IgD-negative memory B cell (primary cell): ENCODE data around the gene ACKR3. TPM values are rescaled to one million over a fixed set of nuclear protein-coding genes. Genes with fewer than 3 reads are reported as not detected.

Experiments
- H3K27ac Mint-ChIP-seq, 3 donors: one replicate each; pipeline ENCODE4 v1.8.0; 2020 to 2022; ENCODE audit warnings: mild to moderate bottlenecking in 3 of 3, mixed read lengths in 3 of 3, moderate library complexity in 1 of 3
- H3K27me3 Mint-ChIP-seq: one replicate; pipeline ENCODE4 v1.8.0; 2021; ENCODE audit warnings: mixed read lengths
- H3K36me3 Mint-ChIP-seq: one replicate; pipeline ENCODE4 v1.8.0; 2020; ENCODE audit warnings: mild to moderate bottlenecking, mixed read lengths
- H3K4me1 Mint-ChIP-seq, 3 donors: one replicate each; pipeline ENCODE4 v1.8.0; 2020 to 2022; ENCODE audit warnings: mixed read lengths in 3 of 3, mild to moderate bottlenecking in 1 of 3
- H3K4me3 Mint-ChIP-seq, 4 donors: one replicate each; pipeline ENCODE4 v1.8.0; 2020 to 2022; ENCODE audit warnings: mild to moderate bottlenecking in 4 of 4, mixed read lengths in 4 of 4, moderate library complexity in 3 of 4
- H3K9me3 Mint-ChIP-seq, 3 donors: one replicate each; pipeline ENCODE4 v1.8.0; 2020 to 2021; ENCODE audit warnings: mixed read lengths in 3 of 3, mild to moderate bottlenecking in 1 of 3
- polyA plus RNA-seq: library from polyadenylated mRNA; unstranded; fragments of 300-500 nt; fragmentation: Illumina TruSeq; gene quantifications from one replicate; pipeline ENCODE4 v1.2.3, GENCODE V29; 2021

Gene ACKR3
- polyA plus RNA-seq, 1 donor from 2014 or later: 1.4 TPM

DNA sequence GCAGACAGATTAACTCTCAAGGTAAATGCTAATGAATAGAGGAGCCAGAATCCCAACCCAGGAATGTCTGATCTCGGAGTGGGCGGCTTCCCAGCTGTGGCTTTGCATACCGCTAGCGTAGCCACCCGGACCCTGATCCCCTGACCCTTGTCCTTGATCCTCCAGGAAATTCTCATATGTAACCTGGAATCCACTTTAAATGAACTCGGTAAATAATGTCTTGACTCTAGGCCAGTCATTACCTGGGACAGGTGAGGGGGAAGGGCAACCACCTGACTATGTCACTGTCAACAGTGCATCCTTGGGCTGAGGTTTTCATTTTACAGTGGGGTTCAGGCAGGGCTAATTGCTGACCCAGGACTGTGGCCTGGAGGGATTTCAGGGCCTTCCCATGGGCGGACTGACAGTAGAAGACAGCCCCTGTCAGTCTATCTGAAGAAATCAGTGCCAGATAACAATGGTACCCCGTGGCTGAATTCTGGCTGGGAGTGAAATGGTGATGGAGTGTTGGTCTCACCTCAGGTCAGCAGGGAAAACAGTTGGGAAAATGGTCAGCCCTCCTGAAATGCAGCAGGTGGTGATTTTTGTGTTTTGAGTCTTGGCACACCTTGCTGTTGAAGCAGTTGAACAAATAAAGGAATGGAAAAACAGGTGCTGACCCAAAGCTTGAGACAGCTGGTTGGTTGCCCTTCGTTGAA is 9.6 kb downstream of the ACKR3 start:
- H3K27ac Mint-ChIP-seq: no peak overlapping the region
- H3K4me1 Mint-ChIP-seq: peaks cover 0 to 8% (median 0%) of the 10 kb centered on the region in 3 donors
- H3K27me3 Mint-ChIP-seq: peaks cover 3% of the 10 kb centered on the region
- no peaks in the 10 kb centered on the region for H3K9me3 Mint-ChIP-seq
- H3K36me3 Mint-ChIP-seq: peaks cover 11% of the 10 kb centered on the region
- no peak overlapping the region for H3K4me3 Mint-ChIP-seq

DNA sequence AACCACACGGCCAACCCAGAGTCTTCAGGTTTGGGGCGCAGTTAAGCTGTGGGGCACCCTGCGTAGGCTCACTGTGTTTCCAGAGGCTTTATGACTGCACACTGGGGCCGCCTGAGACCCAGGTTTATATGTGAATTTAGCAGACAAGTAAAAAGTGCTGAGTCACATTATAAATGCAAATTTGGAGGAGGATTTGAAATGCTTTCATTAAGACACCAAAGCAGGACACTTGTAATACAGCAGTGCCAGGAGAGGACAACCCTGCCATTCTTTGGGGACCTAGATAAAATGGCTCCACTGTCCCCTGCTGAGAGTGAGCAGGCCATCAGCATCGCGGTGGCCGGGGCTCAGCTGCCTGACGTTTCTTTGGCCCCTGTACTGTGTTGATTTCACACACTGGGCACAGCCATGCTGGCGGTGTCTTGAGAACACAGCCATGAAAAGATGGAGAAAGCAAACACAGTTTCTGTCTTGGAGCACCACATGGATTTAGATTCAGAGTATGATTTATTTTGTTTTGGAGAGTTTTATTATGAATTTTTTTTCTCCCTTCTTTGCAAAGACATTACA is 10.2 kb downstream of the ACKR3 start:
- H3K36me3 Mint-ChIP-seq: peaks cover 11% of the 10 kb centered on the region
- H3K9me3 Mint-ChIP-seq: no peaks in the 10 kb centered on the region
- peaks cover 0 to 8% (median 0%) of the 10 kb centered on the region in 3 donors for H3K4me1 Mint-ChIP-seq
- peaks cover 3% of the 10 kb centered on the region for H3K27me3 Mint-ChIP-seq
- no peak overlapping the region for H3K4me3 Mint-ChIP-seq
- peak overlapping the region in 1 of 3 donors; percentile 17 for H3K27ac Mint-ChIP-seq

DNA sequence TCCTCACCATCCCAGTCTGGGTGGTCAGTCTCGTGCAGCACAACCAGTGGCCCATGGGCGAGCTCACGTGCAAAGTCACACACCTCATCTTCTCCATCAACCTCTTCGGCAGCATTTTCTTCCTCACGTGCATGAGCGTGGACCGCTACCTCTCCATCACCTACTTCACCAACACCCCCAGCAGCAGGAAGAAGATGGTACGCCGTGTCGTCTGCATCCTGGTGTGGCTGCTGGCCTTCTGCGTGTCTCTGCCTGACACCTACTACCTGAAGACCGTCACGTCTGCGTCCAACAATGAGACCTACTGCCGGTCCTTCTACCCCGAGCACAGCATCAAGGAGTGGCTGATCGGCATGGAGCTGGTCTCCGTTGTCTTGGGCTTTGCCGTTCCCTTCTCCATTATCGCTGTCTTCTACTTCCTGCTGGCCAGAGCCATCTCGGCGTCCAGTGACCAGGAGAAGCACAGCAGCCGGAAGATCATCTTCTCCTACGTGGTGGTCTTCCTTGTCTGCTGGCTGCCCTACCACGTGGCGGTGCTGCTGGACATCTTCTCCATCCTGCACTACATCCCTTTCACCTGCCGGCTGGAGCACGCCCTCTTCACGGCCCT is 11.2 kb downstream of the ACKR3 start:
- peaks cover 0 to 3% (median 0%) of the 10 kb centered on the region in 3 donors for H3K9me3 Mint-ChIP-seq
- peaks cover 3% of the 10 kb centered on the region for H3K27me3 Mint-ChIP-seq
- H3K27ac Mint-ChIP-seq: no peak overlapping the region
- H3K36me3 Mint-ChIP-seq: peaks cover 11% of the 10 kb centered on the region
- peaks cover 0 to 8% (median 0%) of the 10 kb centered on the region in 3 donors for H3K4me1 Mint-ChIP-seq
- H3K4me3 Mint-ChIP-seq: peak overlapping the region in 3 of 4 donors; percentile 24 to 54 (median 52)

DNA sequence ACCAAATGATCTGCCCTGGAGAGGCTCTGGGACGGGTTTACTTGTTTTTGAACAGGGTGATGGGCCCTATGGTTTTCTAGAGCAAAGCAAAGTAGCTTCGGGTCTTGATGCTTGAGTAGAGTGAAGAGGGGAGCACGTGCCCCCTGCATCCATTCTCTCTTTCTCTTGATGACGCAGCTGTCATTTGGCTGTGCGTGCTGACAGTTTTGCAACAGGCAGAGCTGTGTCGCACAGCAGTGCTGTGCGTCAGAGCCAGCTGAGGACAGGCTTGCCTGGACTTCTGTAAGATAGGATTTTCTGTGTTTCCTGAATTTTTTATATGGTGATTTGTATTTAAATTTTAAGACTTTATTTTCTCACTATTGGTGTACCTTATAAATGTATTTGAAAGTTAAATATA is 11.9 kb downstream of the ACKR3 start:
- H3K27ac Mint-ChIP-seq: no peak overlapping the region
- peaks cover 0 to 8% (median 0%) of the 10 kb centered on the region in 3 donors for H3K4me1 Mint-ChIP-seq
- peaks cover 11% of the 10 kb centered on the region for H3K36me3 Mint-ChIP-seq
- H3K27me3 Mint-ChIP-seq: peaks cover 3% of the 10 kb centered on the region
- peaks cover 0 to 4% (median 1%) of the 10 kb centered on the region in 3 donors for H3K9me3 Mint-ChIP-seq
- peak overlapping the region in 1 of 4 donors; percentile 54 for H3K4me3 Mint-ChIP-seq

DNA sequence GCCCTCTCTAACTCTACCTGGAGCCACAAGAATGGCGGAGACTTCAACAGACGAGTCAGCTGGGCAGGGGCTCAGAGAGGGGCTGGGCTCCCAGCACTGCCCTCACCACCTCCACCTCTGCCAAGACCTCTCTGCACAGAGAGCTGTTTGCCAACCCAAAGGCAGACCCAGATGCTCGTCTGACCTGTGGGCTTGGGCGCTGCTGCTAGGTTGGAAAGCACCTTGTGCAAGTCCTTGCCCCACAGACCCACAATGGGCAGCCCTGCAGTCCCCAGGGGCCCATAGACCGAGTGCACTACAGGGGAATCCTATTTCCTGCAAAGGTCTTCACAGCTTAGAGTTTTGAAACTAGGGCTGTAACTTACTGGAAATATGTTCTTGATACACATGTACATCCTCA is 13.3 kb downstream of the ACKR3 start:
- peaks cover 0 to 7% (median 4%) of the 10 kb centered on the region in 3 donors for H3K9me3 Mint-ChIP-seq
- no peaks in the 10 kb centered on the region for H3K27me3 Mint-ChIP-seq
- peaks cover 0 to 8% (median 0%) of the 10 kb centered on the region in 3 donors for H3K4me1 Mint-ChIP-seq
- H3K27ac Mint-ChIP-seq: no peak overlapping the region
- peaks cover 11% of the 10 kb centered on the region for H3K36me3 Mint-ChIP-seq
- H3K4me3 Mint-ChIP-seq: no peak overlapping the region

DNA sequence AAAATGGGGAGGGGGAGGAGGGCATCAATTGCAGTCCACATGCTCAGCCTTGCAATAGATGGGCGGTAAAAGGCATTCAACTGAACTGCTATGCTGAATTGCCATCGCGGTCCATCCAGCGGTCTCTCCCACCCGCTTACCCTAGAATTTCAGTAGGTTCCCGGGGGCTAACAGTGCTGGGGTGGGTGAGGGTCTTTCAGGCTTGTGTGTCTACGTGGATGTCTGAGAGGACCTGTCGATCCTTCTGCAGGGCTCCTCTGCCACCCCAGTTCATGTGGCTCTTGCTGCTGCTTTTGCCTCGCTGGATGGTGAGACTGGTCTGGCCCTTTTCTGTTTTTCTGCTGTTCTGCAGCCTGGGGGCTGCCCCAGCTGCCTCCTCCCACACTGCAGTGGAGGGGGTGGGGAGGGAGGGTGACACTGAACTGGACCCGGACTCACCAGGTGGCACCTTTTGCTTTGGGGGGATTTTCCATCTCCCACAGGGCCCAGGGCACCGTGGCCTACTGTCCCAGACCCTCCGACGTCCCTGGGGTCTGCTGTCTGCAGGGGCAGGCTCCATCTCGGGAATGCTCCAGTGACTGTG is 14.1 kb downstream of the ACKR3 start:
- Mint-ChIP-seq H3K36me3 (peaks cover 11% of the 10 kb centered on the region), H3K27ac (no peak overlapping the region), H3K4me3 (no peak overlapping the region), H3K27me3 (no peaks in the 10 kb centered on the region), H3K4me1 (peaks cover 0 to 8% (median 0%) of the 10 kb centered on the region in 3 donors), H3K9me3 (peaks cover 1 to 7% (median 4%) of the 10 kb centered on the region in 3 donors)

DNA sequence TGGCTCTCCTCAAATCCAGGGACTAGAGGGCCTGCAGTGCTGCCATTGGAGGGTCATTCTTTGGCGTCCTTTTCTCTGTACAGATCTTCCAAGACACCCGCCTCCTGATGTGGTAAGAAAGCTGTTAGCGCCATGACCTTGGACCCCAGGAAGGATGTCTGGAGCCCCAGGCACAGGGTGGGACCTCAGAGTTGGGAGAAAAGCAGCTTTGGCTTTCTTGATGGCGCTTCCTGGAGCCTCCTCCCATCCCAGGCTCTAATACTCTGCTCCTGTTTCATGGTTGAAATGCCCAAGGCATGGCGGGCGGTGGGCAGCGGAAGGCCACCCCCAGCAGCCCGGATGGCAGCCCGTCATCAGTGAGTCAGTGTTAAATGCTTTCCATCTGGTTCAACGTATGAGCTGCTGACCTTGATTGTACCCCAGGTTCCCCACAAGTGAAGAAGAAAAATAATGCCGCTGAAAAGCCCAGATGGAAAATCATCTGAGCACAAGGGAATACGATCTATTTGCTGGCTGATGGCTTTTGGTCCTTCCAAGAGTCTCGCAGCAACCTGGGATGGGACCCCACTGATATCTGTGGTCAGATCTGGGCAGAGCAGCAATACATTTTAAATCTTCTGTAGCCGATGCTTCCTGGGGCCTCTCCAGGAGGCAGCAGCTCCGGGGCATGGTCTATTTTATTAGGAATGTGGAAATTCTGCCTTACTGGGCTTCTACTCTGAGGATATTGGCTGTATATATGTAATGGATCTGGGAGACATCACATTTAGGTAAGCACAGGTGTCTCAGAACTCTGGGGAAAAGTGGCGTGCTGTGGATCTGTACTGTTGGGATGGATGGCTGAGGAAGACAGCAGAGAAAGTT is 15.1 kb downstream of the ACKR3 start:
- peaks cover 11% of the 10 kb centered on the region for H3K36me3 Mint-ChIP-seq
- H3K4me1 Mint-ChIP-seq: peaks cover 0 to 8% (median 0%) of the 10 kb centered on the region in 3 donors
- no peak overlapping the region for H3K4me3 Mint-ChIP-seq
- no peaks in the 10 kb centered on the region for H3K27me3 Mint-ChIP-seq
- H3K9me3 Mint-ChIP-seq: peaks cover 1 to 7% (median 7%) of the 10 kb centered on the region in 3 donors
- H3K27ac Mint-ChIP-seq: no peak overlapping the region

DNA sequence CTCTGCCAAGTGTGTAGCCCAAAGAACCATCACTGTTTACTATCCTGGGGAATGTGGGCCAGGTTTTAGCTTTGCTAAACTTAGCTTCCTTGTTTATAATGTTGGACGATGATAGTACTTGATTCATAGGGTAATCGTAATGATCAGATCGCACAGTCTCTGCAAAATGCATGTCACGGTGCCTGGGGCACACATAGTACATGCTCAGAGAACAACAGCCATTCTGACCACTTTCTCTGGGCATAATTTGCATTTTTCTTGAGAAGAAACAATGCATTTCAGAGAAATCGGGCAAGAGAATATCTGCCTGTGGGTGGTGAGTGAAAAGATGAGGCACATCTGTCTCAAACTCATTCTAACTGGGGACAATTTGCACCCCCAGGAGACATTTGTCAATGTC is 16.3 kb downstream of the ACKR3 start:
- Mint-ChIP-seq H3K27ac (peak overlapping the region in 1 of 3 donors; percentile 13), H3K4me1 (peaks cover 0 to 8% (median 0%) of the 10 kb centered on the region in 3 donors), H3K4me3 (no peak overlapping the region), H3K9me3 (peaks cover 1 to 7% (median 7%) of the 10 kb centered on the region in 3 donors), H3K27me3 (no peaks in the 10 kb centered on the region), H3K36me3 (peaks cover 2% of the 10 kb centered on the region)

DNA sequence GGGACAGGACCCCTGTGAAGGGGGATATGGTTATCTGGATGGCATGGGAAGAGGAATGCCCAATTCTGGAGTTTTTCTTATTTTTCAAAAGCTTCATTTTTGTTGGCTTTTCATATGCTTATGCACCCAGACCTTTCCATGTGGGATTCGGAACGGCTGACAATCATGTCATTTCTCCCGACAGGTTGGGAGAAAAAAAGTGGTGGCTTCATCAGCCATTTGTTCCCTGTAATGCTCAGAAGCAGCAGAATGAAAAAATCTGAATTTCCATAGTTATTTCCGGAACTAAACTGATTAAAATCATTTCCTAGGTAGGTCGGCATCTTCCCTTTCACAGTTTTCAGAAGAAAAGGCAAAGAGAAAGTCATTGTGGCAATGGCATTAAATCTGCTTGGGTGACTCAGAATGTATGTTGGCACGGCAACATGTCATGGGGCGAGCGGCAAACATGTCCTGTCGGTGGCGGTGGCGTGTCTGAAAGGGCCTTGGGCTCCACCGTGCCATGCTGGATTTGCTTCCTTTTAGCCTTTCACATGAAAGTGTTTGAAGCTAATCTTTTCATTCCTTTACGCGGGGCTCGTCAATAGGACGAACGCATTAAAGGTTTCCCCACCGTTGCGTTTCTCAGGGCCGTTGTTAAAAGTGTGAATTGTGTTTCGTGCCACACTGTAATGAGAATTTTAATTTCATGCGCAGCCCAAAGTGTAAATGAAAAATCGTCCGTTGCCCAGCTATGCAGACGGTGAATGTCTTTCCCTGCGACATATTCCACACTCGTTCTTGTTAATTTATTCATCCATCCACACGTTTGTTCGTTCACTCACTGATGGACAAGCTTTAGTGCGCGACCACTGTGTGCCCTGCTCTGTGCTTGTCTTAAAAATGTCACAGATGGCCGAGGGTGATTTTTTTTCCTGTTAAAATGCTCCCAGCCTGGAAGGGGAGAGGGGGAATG is 18.5 kb downstream of the ACKR3 start:
- H3K4me1 Mint-ChIP-seq: peaks cover 0 to 3% (median 0%) of the 10 kb centered on the region in 3 donors

DNA sequence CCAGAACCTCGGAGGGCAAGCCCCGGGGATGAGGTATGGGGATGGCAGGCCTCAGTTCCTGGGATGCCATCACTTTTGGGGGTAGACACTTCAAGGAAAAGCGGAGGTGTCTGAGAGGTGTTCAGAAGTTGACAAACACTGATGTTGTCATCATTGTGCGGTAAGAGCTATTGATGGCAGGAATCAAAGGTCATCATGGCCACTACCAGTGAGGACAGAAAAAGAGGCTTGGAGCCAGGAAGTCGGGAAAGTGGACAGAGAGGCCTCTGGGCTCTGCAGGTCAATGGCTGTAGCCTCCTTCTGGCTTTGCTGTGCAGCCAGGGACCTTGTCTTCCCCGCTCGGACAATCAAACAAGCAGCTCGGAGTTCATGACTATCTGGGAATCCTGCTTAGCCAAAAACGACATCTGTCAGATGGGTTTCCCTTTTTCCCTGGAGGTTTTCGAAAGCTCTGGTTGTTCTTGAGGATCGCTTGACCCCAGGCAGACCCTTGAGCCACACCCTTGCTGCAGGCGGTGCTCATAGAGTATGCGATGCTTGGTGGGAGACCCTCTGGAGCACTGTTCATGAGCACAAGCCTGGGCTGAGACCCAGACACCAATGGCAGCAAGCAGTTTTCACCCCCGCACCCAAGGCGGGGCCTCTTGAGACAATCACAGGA is 19.4 kb downstream of the ACKR3 start:
- no peak overlapping the region for H3K4me3 Mint-ChIP-seq
- no peaks in the 10 kb centered on the region for H3K4me1 Mint-ChIP-seq
- no peak overlapping the region for H3K27ac Mint-ChIP-seq
- no peaks in the 10 kb centered on the region for H3K27me3 Mint-ChIP-seq
- H3K9me3 Mint-ChIP-seq: peaks cover 1 to 7% (median 7%) of the 10 kb centered on the region in 3 donors
- no peaks in the 10 kb centered on the region for H3K36me3 Mint-ChIP-seq

More for the DNA sequence above, 18.5 kb downstream of the ACKR3 start:
- Mint-ChIP-seq H3K4me3 (no peak overlapping the region), H3K36me3 (no peaks in the 10 kb centered on the region), H3K27me3 (no peaks in the 10 kb centered on the region), H3K9me3 (peaks cover 1 to 7% (median 7%) of the 10 kb centered on the region in 3 donors), H3K27ac (no peak overlapping the region)

DNA sequence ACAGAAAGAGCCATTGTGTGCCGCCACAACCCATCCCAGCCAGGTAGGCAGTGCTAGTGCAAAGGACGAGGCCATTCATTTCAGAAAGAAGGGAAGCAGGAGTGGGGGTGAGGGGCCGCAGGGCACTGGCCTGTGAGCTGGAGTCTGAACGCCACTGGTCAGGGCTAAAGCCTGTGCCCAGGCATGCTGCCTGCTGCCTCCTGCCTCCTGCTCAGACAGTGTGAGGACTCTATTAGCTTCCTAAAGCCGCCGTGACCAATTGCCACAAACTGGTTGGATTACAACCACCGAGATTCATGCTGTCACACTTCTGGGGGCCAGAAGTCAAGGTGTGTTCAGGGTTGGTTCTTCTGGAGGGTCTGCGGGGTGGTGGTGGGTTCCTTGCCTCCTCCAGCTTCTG is 21.2 kb downstream of the ACKR3 start:
- Mint-ChIP-seq H3K9me3 (peaks cover 1 to 7% (median 4%) of the 10 kb centered on the region in 3 donors), H3K4me1 (no peaks in the 10 kb centered on the region), H3K27ac (no peak overlapping the region), H3K36me3 (no peaks in the 10 kb centered on the region), H3K27me3 (no peaks in the 10 kb centered on the region), H3K4me3 (no peak overlapping the region)

DNA sequence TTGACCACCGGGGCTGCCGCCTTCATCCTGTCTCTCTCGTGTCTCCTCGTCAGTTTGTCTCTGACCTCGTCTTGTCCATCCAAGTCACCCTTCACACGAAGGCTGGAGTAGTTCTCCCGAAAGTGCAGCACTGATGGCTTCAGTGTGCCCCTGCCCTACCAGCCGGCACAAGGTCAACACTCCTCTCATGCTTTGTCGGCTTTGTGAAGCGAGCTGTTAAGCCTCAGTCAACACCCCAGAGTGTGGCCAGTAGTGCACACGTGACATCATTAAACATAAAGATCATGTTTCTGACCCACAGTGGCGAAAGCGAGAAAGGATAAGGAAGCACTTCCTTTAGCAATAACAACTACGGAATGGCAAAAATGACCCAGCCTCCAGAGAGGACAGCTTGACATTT is 23.2 kb downstream of the ACKR3 start:
- H3K4me3 Mint-ChIP-seq: no peak overlapping the region
- H3K27ac Mint-ChIP-seq: no peak overlapping the region
- H3K27me3 Mint-ChIP-seq: no peaks in the 10 kb centered on the region
- no peaks in the 10 kb centered on the region for H3K36me3 Mint-ChIP-seq
- no peaks in the 10 kb centered on the region for H3K4me1 Mint-ChIP-seq
- peaks cover 0 to 3% (median 1%) of the 10 kb centered on the region in 3 donors for H3K9me3 Mint-ChIP-seq

DNA sequence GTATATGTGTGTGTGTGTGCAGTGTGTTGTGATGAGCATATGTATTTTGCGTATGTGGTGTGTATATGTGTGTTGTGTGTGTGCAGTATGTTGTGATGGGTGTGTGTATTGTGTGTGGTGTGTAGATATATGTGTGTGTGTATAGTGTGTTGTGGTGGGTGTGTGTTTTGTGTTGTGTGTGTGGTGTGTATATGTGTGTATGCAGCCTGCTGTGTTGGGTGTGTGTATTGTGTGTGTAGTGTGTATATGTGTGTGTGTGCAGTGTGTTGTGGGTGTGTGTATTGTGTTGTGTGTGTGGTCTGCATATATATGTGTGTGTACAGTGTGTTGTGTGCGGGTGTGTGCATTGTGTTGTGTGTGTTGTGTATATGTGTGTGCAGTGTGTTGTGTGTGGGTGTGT is 23.9 kb downstream of the ACKR3 start:
- no peaks in the 10 kb centered on the region for H3K4me1 Mint-ChIP-seq
- no peaks in the 10 kb centered on the region for H3K36me3 Mint-ChIP-seq
- no peak overlapping the region for H3K4me3 Mint-ChIP-seq
- no peak overlapping the region for H3K27ac Mint-ChIP-seq
- peaks cover 0 to 3% (median 0%) of the 10 kb centered on the region in 3 donors for H3K9me3 Mint-ChIP-seq
- no peaks in the 10 kb centered on the region for H3K27me3 Mint-ChIP-seq
